GM21390 (cell line): ENCODE results near the gene DCTN2.
A peak's percentile ranks its signal among the peaks of the same experiment; 100 is the strongest.
"Not testable (repeated sequence)": the region's sequence is repeated elsewhere in the genome, so short reads cannot be mapped to it uniquely, and the experiment has no call there.

Experiments used
- ATAC-seq: cut with Tn5 transposase; IDR thresholded peaks from one replicate; pipeline ENCODE4 v1.9.1; 2021; ENCODE audit not compliant: unreplicated experiment

Gene DCTN2

GRCh38 chr12:57529831-57530230 lies 17.2 kb downstream of the DCTN2 start:
- ATAC-seq, result no peak

GRCh38 chr12:57528831-57529555 lies 18.0 kb downstream of the DCTN2 start:
- no peak for ATAC-seq

- no peak for ATAC-seq
These were observed 18.8 kb downstream of the DCTN2 start for GRCh38 chr12:57528176-57528575.

GRCh38 chr12:57527184-57527583 lies 19.8 kb downstream of the DCTN2 start:
- no peak for ATAC-seq

- no peak for ATAC-seq
These were observed 20.4 kb downstream of the DCTN2 start for GRCh38 chr12:57526477-57527126.

GRCh38 chr12:57525615-57526383 lies 21.2 kb downstream of the DCTN2 start:
- ATAC-seq, result no peak

GRCh38 chr12:57524814-57525614 lies 22.0 kb downstream of the DCTN2 start:
- no peak for ATAC-seq

GRCh38 chr12:57523706-57524614 lies 23.0 kb downstream of the DCTN2 start:
- no peak for ATAC-seq

- no peak for ATAC-seq
These were observed 23.9 kb downstream of the DCTN2 start for GRCh38 chr12:57522887-57523705.

- ATAC-seq, result peak; percentile 40
These were observed 24.7 kb downstream of the DCTN2 start, which contains the start of gene MBD6 for GRCh38 chr12:57522011-57522886. Gene MBD6, plus strand, starts transcription at chr12:57522824. Its CDS starts 1,480 bp downstream, at chr12:57524304.

GRCh38 chr12:57521525-57522010 lies 25.4 kb downstream of the DCTN2 start:
- no peak for ATAC-seq

GRCh38 chr12:57520053-57520818 lies 26.8 kb downstream of the DCTN2 start, which contains the start of gene DDIT3:
Gene DDIT3, minus strand, starts transcription at chr12:57520514. Its CDS starts 3,108 bp downstream, at chr12:57517406.
- ATAC-seq, result peak; percentile 69

GRCh38 chr12:57519796-57520052 lies 27.3 kb downstream of the DCTN2 start:
- ATAC-seq, result peak; percentile 1

GRCh38 chr12:57518920-57519795 lies 27.8 kb downstream of the DCTN2 start:
- no peak for ATAC-seq

GRCh38 chr12:57518176-57518919 lies 28.6 kb downstream of the DCTN2 start:
- ATAC-seq, result no peak

GRCh38 chr12:57517718-57518117 lies 29.3 kb downstream of the DCTN2 start:
- not testable (repeated sequence) for ATAC-seq
